GM12878 (cell line): ENCODE data around the gene METRNL. TPM values are rescaled to one million over a fixed set of nuclear protein-coding genes. Genes with fewer than 3 reads are reported as not detected.

Experiments
- ATAC-seq: fragments of 200-7000 bp; cut with Tn5 transposase; 3 replicates; pipeline ENCODE4 v1.9.1; 2020; ENCODE audit warnings: mild to moderate bottlenecking, moderate library complexity
- BruUV-seq: library from RNA; stranded (reverse); fragments of 400-500 nt; replicated peaks from 2 replicates; lab custom pipeline; 2021; lab: Mats Ljungman, UMichigan
- CTCF ChIA-PET: fragments of 300-600 bp; sonication (Branson Sonifier 250); formaldehyde crosslinking; extraction: SDS; loops from one replicate; lab custom pipeline; 2021; ENCODE audit warnings: inconsistent platforms; lab: Yijun Ruan, JAX
- POLR2A ChIA-PET: fragments of 350-600 bp; formaldehyde crosslinking; extraction: SDS; loops from one replicate; lab custom pipeline; 2021; ENCODE audit warnings: inconsistent platforms; lab: Charles Lee
- RAD21 ChIA-PET: fragments of 300-600 bp; sonication (Branson Sonifier 250); formaldehyde crosslinking; loops from one replicate; lab custom pipeline; 2023; ENCODE audit warnings: antibody characterized with exemption; ENCODE audit not compliant: unreplicated experiment; lab: Charles Lee
- SMC1A ChIA-PET: fragments of 300-600 bp; sonication (Branson Sonifier 250); formaldehyde crosslinking; loops from one replicate; lab custom pipeline; 2023; ENCODE audit not compliant: unreplicated experiment, uncharacterized antibody; lab: Charles Lee
- DNase-seq: peaks from one replicate; pipeline ENCODE4 v3.0.0-alpha.2; 2011; ENCODE audit warnings: low read depth, low spot score
- FAIRE-seq: peaks from 3 replicates; lab custom pipeline; 2011; peaks lifted over from hg19 to GRCh38; lab: Jason Lieb, UNC
- H2AFZ ChIP-seq: 2 replicates; pipeline ENCODE4 v1.6.0; 2011; ENCODE audit warnings: low read depth, low read length, control low read depth; ENCODE audit not compliant: control insufficient read depth
- H3K27ac ChIP-seq: 2 replicates; pipeline ENCODE4 v1.5.1; 2011; ENCODE audit warnings: control low read depth; ENCODE audit not compliant: control insufficient read depth, insufficient read depth
- H3K27me3 ChIP-seq, 2 experiments: replicated peaks in 1 of 2; 2 replicates each; pipeline versions ENCODE4 v1.6.0 to v1.6.1; 2011; ENCODE audit warnings: low read length in 1 of 2; ENCODE audit not compliant: control insufficient read depth in 2 of 2, insufficient read depth in 2 of 2
- H3K36me3 ChIP-seq, 2 experiments: 2 replicates each; pipeline ENCODE4 v1.5.1; 2011; ENCODE audit warnings: low read length in 1 of 2; ENCODE audit not compliant: control insufficient read depth in 2 of 2, insufficient read depth in 2 of 2
- H3K4me1 ChIP-seq: 2 replicates; pipeline ENCODE4 v1.6.1; 2011; ENCODE audit warnings: mild to moderate bottlenecking, low read length, moderate library complexity, mixed read lengths; ENCODE audit not compliant: control insufficient read depth, insufficient read depth
- H3K4me2 ChIP-seq: 2 replicates; pipeline ENCODE4 v1.6.0; 2011; ENCODE audit warnings: control low read depth; ENCODE audit not compliant: control insufficient read depth, insufficient read depth
- H3K4me3 ChIP-seq: fragments of 200-600 bp; sonication (generic); 2 replicates; pipeline ENCODE4 v1.5.1; 2016
- H3K79me2 ChIP-seq: 2 replicates; pipeline ENCODE4 v1.6.0; 2011; ENCODE audit warnings: low read length; ENCODE audit not compliant: control insufficient read depth, insufficient read depth
- H3K9ac ChIP-seq: 2 replicates; pipeline ENCODE4 v1.8.0; 2011; ENCODE audit warnings: low read length, control low read depth, mixed read lengths; ENCODE audit not compliant: control insufficient read depth, insufficient read depth
- H3K9me3 ChIP-seq: replicated peaks from 3 replicates; pipeline ENCODE4 v1.5.1; 2011; ENCODE audit warnings: mild to moderate bottlenecking, low read length; ENCODE audit not compliant: control insufficient read depth, insufficient read depth
- H4K20me1 ChIP-seq: 2 replicates; pipeline ENCODE4 v1.6.0; 2011; ENCODE audit not compliant: control insufficient read depth, insufficient read depth
- ESRRA ChIP-seq: IDR thresholded peaks from 2 replicates; pipeline ENCODE4 v1.6.1; 2012; ENCODE audit warnings: mild to moderate bottlenecking, low read length, improper control_type of control experiment
- HDAC2 ChIP-seq: fragments of 200-600 bp; sonication (generic); IDR thresholded peaks from 2 replicates; pipeline ENCODE4 v1.6.1; 2017
- KDM1A ChIP-seq: fragments of 200-600 bp; sonication (generic); IDR thresholded peaks from 2 replicates; pipeline ENCODE4 v1.6.1; 2016; ENCODE audit warnings: borderline replicate concordance
- MAX ChIP-seq: IDR thresholded peaks from 2 replicates; pipeline ENCODE4 v1.6.1; 2012; ENCODE audit warnings: low read depth, low read length, improper control_type of control experiment
- MEF2A ChIP-seq: IDR thresholded peaks from 2 replicates; pipeline ENCODE4 v1.6.1; 2011; ENCODE audit warnings: low read depth, mild to moderate bottlenecking, low read length, moderate library complexity; ENCODE audit not compliant: insufficient read depth
- RB1 ChIP-seq: fragments of 450-650 bp; formaldehyde crosslinking; IDR thresholded peaks from 2 replicates; pipeline ENCODE4 v1.6.1; 2017; ENCODE audit warnings: mild to moderate bottlenecking, borderline replicate concordance
- TCF3 ChIP-seq: IDR thresholded peaks from 2 replicates; pipeline ENCODE4 v1.6.1; 2012; ENCODE audit warnings: low read depth, mild to moderate bottlenecking, low read length, borderline replicate concordance; ENCODE audit not compliant: insufficient read depth
- ZBED1 ChIP-seq: IDR thresholded peaks from 2 replicates; pipeline ENCODE4 v1.6.1; 2016; ENCODE audit warnings: borderline replicate concordance
- ZBTB33 ChIP-seq: fragments of 450-650 bp; IDR thresholded peaks from 2 replicates; pipeline ENCODE4 v1.6.1; 2017; ENCODE audit warnings: mild to moderate bottlenecking
- WGBS: methylation state at CpG from one replicate; pipeline ENCODE4 v1.1.6; 2016; ENCODE audit warnings: low lambda C conversion rate; ENCODE audit not compliant: insufficient replicate concordance, insufficient coverage; ENCODE audit errors: missing lambda C conversion rate; 5-methylcytosine and 5-hydroxymethylcytosine counted together
- in situ Hi-C: fragments of 300-500 bp; cut with MboI; formaldehyde crosslinking; loops from 9 replicates; pipeline ENCODE4 v1.14.3; 2018; ENCODE audit warnings: mixed read lengths
- intact Hi-C: fragments of 100-400 bp; cut with micrococcal nuclease; formaldehyde crosslinking; loops from one replicate; pipeline ENCODE4 v1.14.2; 2022; ENCODE audit not compliant: unreplicated experiment
- polyA plus RNA-seq, 11 experiments: library from polyadenylated mRNA; depleted of rRNA in 4 of 11; unstranded in 6 of 11; stranded (reverse) in 5 of 11; fragments of >200 nt; fragmentation: Nextera tagmentation in 4 of 11; fragmentation: Illumina TruSeq in 1 of 11; extraction: Ambion mirVana in 4 of 11; extraction: Trizol in 1 of 11; gene quantifications; 1 replicate in 1 of 11; 2 replicates in 10 of 11; pipeline versions ENCODE4 v1.2.1 to v1.2.3, GENCODE V29; 2011 to 2016; ENCODE audit warnings: inconsistent platforms in 2 of 11, missing spikeins in 2 of 11, low read depth in 1 of 11
- total RNA-seq, 4 experiments: library from RNA; depleted of rRNA in 3 of 4; stranded (reverse); fragments of >200 nt in 3 of 4; fragmentation: Illumina TruSeq in 1 of 4; extraction: Trizol in 1 of 4; gene quantifications; 2 replicates each; pipeline versions ENCODE4 v1.2.1 to v1.2.3, GENCODE V29; 2013 to 2021

Gene METRNL
- total and polyA plus RNA-seq, 10 of the 15 experiments (the other 5 are each of a cell fraction or from before 2014, with no cell fraction given) = 0.05 to 3.7 (median 0.48) TPM; not detected in 2

GRCh38 chr17:83062011-83062817, 17.2 kb upstream of the METRNL start:
- ChIA-PET POLR2A (no interaction called here), CTCF (no interaction called here), RAD21 (no interaction called here), SMC1A (no interaction called here)
- Histone ChIP-seq H4K20me1 (no peaks in the 10 kb centered on the region), H3K4me1 (no peaks in the 10 kb centered on the region), H3K4me3 (no peak overlapping the region), H3K27ac (no peak overlapping the region), H3K27me3 (no peaks in the 10 kb centered on the region), H3K9ac (no peak overlapping the region), H3K36me3 (no peaks in the 10 kb centered on the region), H3K79me2 (no peaks in the 10 kb centered on the region), H3K4me2 (no peak overlapping the region), H3K9me3 (no peaks in the 10 kb centered on the region), H2AFZ (no peak overlapping the region)
- 53% methylated on average over 23 of the region's 24 CpGs for WGBS
- FAIRE-seq (no peak), ATAC-seq (no peak), DNase-seq (no peak)
- no TSS peak for BruUV-seq
- no peak for TF ChIP-seq RB1
- no peak for TF ChIP-seq ZBED1
- TF ChIP-seq KDM1A = no peak
- no peak for TF ChIP-seq MEF2A
- TF ChIP-seq ESRRA = no peak
- TF ChIP-seq MAX = no peak
- TF ChIP-seq ZBTB33 = no peak
- TF ChIP-seq HDAC2 = no peak
- TF ChIP-seq TCF3 = no peak
- in situ Hi-C loops (no loop called here), intact Hi-C loops (no loop called here)
